ENCODE measurements around the gene SYTL2.

- TF ChIP-seq CTCF (IDR thresholded peaks at IDR 0.05; ENCODE audit: low read depth, low read length) (no peak), EZH2phosphoT487 (IDR thresholded peaks at IDR 0.05; ENCODE audit: low read depth) (no peak)
Measured at GRCh38 chr11:85658180-85658579, 152.8 kb downstream of the SYTL2 start.

All from OCI-LY3 (cell line).